GM19238 (cell line): ENCODE measurements around the gene PIPOX.

Experiments used
- DNase-seq: peaks from one replicate; pipeline ENCODE4 v3.0.0; 2011; ENCODE audit warnings: low spot score; ENCODE audit not compliant: insufficient read length

The PIPOX gene, protein sequence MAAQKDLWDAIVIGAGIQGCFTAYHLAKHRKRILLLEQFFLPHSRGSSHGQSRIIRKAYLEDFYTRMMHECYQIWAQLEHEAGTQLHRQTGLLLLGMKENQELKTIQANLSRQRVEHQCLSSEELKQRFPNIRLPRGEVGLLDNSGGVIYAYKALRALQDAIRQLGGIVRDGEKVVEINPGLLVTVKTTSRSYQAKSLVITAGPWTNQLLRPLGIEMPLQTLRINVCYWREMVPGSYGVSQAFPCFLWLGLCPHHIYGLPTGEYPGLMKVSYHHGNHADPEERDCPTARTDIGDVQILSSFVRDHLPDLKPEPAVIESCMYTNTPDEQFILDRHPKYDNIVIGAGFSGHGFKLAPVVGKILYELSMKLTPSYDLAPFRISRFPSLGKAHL

DNA sequence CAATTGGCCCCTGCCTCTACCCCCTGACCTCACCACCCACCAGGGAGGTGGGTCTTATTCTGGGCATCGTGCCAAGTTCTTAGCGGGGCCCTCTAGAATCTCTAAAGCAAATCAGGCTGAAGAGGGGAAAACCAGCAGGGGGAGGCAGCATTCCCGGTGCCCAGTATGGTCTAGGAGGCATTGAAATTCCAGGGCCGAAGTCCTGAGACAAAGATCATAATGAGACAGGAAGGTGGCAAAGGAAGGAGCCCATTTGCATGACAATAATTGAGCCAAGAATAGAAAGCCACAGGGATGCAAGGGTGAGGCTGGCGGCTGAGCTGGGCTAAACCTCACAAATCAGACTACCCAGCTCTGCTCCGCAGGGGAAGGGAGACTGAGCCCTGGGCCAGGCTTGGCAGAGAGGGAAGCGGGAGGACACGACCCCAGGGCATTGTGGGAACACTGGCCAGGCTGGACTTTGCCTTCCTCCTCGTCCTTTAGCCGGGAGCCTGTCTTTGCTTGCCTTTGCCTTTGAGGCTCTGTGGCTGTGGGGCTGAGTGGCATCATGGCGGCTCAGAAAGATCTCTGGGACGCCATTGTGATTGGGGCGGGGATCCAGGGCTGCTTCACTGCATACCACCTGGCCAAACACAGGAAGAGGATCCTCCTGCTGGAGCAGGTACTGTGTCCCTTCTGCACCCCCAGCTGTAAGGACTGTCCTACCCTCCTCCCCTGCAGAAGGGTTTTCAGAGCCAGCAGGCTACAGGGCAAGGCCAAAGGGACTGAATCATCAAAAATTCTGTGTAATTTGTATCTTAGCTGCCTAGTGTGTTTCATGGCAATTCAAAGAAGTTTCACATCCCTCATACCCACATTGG, at the start of gene PIPOX:
PIPOX (plus strand) TSS at position 463 of the 860 bp plus-strand sequence; CDS start at position 548, 85 bp downstream.
- DNase-seq: no peak

DNA sequence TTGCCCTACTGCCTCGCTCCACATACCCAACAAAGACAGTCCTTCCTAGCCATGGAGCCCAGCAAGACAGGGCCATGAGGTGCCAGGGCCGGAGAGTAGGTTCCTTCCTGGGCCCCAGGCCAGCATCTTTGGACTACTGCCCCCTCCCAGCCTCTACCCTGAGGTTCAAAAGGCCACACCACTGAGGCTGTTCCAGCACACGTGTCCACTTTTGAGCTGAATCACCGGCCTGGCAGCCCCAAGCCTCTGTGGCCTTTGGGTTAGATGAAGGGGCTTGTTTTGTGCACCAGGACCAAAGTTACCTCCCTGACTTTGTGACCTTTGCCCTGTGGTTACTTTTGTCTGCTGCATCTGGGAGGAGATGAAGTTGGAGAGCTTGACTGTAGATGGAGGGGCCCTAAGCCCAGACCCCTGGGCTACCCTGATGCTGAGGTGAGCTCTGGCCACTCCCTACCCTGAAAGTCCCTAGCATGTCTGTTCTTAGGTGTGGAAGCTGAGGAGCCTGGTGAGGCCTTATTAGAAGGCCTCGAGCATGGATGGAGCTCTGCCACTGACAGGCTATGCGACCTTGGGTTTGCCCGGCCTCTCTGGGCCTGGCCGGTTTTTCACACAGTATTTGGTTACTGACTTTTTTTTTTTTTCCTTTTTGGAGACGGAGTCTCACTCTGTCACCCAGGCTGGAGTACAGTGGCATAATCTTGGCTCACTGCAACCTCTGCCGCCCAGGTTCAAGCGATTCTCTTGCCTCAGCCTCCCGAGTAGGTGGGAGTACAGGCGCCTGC, 49.1 kb upstream of the PIPOX start:
- no peak for DNase-seq

DNA sequence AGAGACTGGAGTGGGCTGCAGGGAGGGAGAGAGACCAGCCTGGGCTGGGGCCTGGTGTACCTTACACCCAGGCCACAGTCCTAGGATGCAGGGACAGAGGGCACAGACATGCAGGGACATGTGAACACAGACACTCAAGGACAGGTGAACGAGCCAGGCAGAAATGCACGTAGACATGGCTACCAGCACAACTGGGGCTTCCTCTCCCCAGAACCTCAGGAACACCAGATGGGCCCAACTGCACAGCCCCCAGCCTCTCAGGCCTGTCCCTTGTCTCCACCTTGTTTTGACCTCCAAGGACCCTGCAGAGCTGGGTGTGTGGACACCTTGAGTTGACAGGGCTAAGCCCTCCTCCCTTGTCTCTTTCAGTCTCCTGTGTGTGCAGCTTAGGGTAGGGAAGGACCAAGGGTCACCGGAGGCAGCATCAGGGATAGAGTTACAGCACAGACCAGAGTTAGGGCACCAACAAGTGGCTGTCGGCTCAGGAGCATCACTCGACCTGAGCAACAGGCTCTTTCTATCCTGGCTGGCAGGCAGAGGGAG, 46.3 kb upstream of the PIPOX start:
- DNase-seq: no peak

DNA sequence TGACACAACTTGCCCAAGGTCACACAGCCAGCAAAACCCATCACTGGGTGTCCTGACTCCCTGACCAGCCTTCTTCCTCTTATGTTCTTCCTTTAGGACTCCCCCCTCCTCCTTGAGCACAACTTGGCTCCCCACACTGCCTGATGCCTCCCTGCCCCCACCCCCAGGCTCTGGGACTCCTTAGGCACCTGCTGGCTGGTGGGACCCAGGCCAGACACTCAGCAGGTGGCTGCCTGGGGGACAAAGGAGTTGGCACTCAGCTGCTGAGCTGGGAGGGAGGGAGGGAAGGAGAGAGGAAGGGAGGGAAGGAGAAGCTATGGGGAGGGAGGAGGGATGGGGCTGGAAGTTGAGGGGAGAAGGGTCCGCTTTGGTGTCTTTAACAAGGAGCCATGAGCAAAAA, 45.1 kb upstream of the PIPOX start:
- no peak for DNase-seq

DNA sequence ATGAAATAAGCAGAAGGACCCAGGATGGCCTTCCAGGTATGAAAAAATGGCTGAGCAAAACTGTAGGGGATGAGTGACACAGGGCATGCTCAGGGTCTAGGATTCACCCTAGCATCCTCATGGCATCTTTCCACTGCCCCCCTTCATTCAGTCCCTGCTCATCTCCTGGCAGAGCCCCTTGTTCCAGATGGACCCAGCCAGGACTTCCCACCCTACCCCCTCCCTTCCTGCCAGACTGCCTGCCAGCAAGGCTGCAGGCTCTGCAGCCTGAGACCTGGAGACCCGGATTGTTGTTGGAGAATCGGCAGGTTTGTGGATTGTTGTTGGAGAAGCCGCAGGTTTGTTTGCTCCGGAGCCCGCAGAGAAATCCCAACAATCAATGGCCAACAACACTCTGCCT, 43.7 kb upstream of the PIPOX start:
- no peak for DNase-seq

DNA sequence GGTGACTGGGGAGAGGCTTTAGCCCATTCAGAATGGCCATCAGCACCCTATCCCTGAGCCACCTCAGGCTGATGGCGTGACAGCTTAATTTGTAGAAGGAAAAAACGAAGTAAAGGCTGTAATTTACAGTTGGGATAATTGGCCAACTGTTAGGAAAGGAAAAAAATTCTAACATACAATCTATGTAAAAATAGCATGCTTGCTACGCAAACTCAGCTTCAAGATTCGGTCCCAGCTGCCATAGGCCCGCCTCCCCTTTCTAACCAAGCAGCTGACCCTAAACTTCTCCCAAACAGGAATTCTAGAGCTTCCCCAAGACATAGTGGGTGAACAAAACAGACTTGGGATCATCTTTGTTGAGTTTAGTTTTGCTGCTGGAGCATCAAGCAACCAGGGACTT, 42.0 kb upstream of the PIPOX start:
- DNase-seq: no peak

DNA sequence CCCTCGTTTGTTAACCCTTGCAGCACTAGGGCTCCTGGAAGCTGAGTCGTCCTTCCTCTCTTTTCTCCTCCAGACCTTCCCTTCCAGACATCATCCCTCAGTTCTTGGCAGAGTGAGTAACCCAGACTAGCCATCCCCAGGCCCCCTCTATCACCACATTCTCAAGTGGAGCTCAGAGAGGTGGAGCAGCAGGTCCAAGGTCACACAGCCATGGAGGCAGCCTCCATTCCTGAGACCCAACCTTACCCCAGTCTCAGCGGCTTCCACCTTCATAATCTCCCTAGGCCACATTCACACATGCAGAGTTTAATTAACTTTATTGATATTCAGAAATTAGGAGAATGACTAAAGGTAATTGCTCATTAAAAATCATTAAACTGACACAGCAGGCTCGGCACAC, 40.1 kb upstream of the PIPOX start:
- no peak for DNase-seq

DNA sequence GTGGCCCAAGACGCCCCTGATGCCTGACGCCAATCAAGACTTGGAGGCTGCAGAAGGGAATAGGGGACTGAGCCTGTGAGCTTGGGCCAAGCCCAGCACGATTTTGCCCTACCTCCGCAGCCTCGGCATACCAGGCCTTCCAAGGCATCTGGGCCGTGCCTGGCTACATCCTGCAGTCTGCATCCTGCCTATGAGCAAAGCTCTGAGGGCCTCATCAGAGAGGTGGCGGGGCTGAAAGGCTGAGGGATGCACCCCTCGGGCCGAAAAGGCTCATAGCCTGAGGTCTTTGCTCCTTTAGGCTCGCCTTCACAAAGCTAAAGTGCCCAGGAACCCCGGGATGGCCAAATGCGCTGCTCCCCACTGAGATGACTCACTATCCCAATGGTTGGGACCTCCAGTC, 39.7 kb upstream of the PIPOX start:
- no peak for DNase-seq

DNA sequence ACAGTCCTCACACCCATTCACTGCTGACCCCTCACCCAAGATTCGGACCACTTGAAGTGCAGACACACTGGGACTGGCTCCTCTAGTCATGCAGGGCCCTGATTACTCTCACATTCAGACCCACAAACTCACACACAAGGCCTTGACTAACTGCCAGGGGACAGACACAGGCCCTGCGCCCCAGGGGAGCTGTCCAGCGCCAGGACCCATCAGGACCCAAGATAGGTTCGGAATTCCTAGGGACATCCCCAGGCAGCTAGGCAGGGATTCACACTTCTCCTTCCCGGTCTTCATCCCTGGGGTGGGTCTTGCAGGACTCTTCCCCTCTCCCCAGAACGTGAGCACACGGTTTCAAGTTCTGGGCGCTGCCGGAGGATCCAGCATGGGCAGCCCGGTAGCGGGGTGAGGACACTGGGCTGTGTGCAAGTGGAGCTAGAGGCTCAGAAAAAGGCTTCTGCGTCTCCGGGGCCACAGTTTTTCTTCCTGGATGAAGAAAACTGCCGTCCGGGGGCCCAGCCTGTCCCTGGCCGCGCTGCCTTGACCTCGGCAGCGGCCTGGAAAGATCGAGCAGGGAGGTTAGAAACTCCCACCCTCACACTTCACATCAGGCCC, 38.8 kb upstream of the PIPOX start:
- DNase-seq: no peak

DNA sequence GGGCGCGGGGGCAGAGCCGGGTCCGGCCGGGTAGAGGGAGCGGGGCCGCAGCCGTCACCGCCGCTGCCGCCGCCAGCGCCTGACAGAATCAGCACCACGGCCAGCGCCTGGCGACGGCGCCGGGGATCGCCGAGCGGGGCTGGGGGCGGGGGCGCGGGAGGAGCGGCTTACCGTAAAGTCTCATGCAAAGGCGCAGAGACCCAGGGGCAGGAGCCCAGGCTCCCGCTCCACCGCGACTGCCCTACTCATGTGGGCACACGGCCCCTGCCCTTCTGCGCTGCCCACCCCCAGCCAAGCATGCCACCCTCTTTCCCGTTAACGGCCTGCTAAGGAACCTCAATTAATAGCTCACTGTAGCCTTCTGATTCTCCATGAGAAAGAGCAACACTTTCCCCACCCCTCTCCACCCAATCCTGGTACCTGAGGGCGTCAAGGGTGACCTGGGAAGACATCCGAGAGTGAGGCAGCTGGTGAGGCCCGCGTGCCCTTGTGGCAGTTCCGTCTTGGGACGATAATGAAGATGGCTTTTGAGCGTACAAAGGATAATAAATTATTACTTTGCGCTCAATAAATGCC, 36.9 kb upstream of the PIPOX start, which contains the start of gene SEZ6:
SEZ6 (minus strand) TSS at position 98 of the 576 bp plus-strand sequence. CDS start 164 bp downstream, outside the sequence.
- peak; percentile 73 for DNase-seq

DNA sequence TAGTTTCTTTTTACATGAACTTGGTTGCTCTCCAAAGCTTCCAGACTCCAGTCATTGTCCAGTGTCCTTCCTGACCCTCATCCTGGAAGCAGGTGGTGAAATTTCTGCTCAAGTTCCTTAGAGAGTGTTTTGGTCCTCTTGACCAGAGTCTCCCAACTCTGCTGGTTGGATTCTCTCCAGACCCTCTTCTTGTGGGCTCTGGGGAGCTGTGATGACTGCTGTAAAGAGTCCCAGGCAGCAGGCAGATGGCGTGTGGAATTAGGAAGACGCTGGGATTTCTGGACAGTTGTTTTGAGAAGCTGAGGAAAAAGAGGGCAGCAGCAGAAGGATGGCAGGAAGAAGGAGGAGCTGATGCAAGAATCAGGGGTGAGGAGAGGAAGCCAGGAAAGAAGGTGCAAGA, 35.5 kb upstream of the PIPOX start:
- DNase-seq: no peak

DNA sequence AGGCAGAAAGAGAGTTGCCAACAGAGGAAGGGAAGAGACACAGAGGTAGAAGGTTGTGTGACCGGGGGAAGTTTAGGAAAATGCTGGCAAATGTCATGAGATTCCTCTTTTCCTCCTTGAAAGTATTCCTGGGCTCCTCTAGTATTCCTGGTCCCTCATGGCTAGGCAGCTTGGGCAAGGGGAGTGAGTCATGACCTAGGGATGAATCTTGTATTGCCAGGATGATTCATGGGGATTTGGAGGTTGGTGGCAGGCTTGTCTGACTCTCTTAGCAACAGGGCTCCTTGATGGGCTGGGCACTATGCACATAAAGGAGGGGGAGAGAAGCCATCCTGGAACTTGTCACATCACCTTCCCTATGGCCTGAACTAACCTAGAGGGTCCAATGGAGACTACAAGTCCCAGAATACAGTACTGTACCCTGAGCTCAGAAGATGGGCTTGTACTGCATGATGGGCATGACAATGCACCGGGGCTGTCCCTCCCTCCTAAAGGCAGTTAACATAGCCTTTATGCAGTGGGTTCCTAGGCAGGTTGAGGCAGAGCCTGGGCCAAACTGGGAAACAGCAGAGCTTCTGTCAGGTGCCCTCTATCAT, 35.0 kb upstream of the PIPOX start:
- no peak for DNase-seq

DNA sequence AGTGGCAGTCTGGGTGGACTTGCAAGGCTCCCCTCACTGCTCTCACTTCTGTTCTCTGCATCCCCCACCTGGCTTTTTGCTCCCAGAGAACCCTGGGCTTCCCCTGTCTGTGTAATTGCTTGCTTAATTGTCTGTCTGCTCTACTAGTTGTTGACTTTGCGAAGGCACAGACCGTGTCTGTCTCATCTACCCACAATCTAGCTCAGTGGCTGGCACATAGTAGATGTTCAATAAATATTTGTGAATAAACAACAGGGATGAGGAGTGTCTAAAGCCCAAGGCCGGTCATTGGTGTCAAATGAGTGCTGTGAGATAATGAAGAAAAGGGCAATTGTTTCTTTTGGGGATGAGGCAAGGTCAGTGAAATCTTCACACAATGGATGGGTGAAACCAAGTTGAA, 34.4 kb upstream of the PIPOX start:
- no peak for DNase-seq

DNA sequence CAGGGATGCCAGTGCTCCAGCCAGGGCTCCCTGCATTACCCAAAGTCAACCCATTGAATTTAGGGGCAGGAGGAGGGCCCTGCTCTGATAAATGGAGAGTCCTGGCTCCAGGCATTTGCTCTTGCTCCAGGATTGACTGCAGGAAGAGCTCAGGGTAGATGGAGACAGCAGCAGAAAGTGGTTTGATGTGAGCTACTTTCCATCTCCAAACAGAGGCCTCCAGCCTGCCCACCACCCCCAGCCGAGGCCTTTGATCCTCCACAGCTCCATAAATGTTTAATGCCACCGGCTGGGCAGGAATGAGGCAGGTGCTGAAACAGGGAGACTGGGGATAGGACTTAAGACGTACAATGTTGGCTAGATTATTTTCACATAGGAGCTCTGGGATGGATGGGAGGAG, 32.8 kb upstream of the PIPOX start:
- no peak for DNase-seq

DNA sequence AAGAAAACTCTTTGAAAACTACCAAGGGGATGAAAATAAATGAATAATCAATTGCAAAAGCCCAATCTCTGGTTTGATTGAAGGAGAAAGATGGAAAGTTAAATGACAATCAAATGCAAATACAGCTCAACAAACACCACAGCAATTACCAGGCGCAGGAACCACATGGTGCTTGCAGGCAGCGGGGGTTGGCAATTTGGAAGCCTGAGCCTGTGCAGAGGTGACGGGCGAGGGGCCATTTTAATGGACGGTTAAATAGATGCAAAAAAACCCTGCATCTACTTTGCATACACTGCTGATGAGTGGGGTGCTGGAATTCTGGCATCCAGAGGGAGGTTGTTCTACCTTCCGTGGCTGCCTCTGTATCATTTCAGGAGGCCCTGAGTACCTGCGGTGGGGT, 32.4 kb upstream of the PIPOX start:
- DNase-seq: no peak

DNA sequence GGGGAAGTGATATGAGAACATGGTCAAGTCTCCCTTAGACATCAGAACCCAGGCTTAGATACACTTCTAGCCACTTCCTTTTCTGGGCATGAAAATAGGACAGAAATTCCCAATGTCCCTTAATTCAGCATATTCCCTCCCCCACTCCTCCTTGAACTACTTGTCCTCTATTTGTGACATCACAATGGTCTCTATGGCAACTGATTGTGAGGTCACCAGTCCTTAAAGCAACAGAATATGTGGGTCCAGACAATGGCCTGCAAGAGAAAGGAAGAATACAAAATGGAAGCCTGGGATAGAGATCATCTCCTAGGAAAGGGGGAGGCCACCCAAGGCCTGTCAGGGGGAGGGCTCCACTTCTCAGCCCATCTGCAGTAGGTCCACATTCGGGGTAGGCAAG, 30.4 kb upstream of the PIPOX start:
- DNase-seq: no peak

DNA sequence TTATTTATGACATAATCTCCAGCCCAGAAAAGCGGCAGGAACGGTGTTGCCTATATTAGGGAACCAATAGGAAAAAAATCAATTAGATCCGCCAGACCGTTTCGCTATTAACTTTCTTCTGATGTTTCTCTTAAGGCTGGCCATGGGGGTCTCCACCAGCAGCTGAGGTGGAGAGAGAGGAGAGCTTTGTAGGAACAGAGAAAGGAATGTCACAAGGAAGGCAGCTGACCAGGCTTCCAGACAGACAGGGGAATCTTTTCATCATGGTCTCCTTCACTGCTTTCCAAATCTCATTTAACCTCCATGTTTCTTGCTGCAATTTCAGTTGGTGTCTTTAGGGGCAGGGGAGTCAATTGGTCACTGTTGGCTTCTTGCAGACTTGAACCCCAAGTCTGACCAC, 28.2 kb upstream of the PIPOX start:
- DNase-seq: no peak

DNA sequence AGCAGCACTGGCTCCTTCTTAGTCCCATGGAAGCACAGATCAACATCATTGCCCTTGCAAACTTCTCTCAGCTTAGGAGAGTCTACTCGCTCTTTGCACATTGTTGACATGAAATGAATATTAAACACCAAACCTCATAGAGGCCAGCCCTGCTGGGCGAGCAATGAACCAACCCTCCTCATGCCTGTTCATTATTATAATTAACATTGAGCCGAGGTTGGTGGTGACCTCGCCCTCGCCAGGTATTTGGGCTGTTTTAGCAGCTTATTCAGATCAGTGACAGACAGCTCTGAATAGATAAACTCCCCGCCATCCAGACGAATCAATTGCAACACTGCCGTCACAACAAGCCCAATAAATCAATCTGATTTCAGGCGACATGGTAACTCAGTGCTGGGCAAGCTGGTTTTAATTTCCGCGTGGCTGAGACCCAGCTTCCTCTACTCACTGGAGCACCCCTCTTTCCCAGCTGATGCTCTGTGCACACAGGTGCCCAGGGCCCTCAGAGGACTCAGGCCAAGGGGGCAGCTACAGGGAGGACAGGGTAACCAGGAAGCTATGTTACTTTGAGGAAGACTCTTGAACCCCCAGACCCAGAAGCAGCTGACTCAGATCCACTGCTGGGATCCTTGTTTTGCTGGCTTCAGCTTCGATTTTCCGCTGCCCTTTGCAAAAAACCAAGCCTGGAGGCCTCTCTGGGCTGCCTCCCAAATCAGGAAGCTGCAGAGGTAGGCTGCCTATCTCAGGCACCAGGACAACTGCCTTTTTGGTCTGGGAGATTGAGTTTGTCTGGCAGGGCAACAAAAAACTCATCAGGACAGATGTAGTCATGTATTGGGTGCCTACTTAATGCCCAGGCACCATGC, 26.4 kb upstream of the PIPOX start:
- DNase-seq: no peak

DNA sequence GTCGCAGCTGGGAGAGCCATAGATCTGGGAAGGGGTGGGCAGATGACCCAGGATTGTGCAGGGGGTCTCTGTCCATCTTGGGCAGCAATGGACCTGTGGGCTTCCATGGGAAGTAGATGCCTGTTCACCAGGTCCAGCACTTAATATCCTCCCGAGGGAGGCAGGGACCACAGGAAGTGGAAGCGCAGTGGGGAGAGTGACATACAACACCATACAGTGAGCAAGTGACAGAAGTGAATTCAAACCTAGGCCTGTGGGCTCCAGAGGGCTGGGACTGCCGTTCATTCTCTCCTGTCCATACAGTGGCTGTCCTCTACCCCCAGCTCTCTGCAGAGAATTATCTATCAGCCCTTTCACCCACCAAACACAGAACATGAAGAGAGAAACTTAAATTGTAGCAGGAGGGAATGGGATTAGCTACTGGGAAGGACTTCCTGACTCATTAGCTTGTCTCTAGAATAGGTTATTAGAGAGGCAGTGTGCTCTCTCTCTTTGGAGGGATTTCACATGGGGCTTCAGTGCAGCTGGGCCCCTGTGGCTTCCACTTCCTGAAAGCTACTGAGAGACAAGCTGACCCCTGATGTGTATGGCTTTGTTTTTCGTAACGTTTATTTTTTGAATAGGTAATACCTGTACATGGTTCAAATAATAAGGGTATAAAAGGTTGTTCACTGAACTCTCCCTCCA, 24.0 kb upstream of the PIPOX start:
- no peak for DNase-seq
